GM23338 (cell line): Measurements from ENCODE around the gene ATG16L2. TPM values are rescaled to one million over a fixed set of nuclear protein-coding genes. Genes with fewer than 3 reads are reported as not detected.

Source experiments
- ATAC-seq: fragments of 200-7000 bp; cut with Tn5 transposase; 3 replicates; pipeline ENCODE4 v1.9.1; 2020
- DNase-seq: peaks from one replicate; pipeline ENCODE4 v3.0.0-alpha.2; 2015; ENCODE audit warnings: low spot score
- H2AFZ ChIP-seq: fragments of 200-600 bp; sonication (generic); 2 replicates; pipeline ENCODE4 v1.8.0; 2016; ENCODE audit warnings: antibody characterized with exemption, mild to moderate bottlenecking, moderate library complexity
- H3F3A ChIP-seq: fragments of 200-600 bp; sonication (generic); replicated peaks from 2 replicates; pipeline ENCODE4 v1.8.0; 2017; ENCODE audit warnings: antibody characterized with exemption, mixed run types, low read depth
- H3K27ac ChIP-seq: fragments of 200-600 bp; sonication (generic); 2 replicates; pipeline ENCODE4 v1.6.1; 2016; ENCODE audit warnings: low read depth
- H3K27me3 ChIP-seq: fragments of 200-600 bp; sonication (generic); 2 replicates; pipeline ENCODE4 v1.8.0; 2016; ENCODE audit warnings: mild to moderate bottlenecking, mixed run types, moderate library complexity; ENCODE audit not compliant: insufficient read depth
- H3K36me3 ChIP-seq: fragments of 200-600 bp; sonication (generic); 2 replicates; pipeline ENCODE4 v1.8.0; 2016; ENCODE audit warnings: mild to moderate bottlenecking; ENCODE audit not compliant: insufficient read depth
- H3K4me1 ChIP-seq: fragments of 200-600 bp; sonication (generic); 2 replicates; pipeline ENCODE4 v1.8.0; 2016; ENCODE audit warnings: mild to moderate bottlenecking, moderate library complexity; ENCODE audit not compliant: insufficient read depth
- H3K4me2 ChIP-seq: fragments of 200-600 bp; sonication (generic); 2 replicates; pipeline ENCODE4 v1.7.1; 2017; ENCODE audit warnings: mixed run types
- H3K4me3 ChIP-seq: fragments of 200-600 bp; sonication (generic); 2 replicates; pipeline ENCODE4 v1.6.1; 2016; ENCODE audit warnings: mixed run types
- H3K79me2 ChIP-seq: fragments of 200-600 bp; sonication (generic); replicated peaks from 2 replicates; pipeline ENCODE4 v1.8.0; 2017; ENCODE audit warnings: mild to moderate bottlenecking; ENCODE audit not compliant: insufficient read depth
- H3K9me2 ChIP-seq: fragments of 200-600 bp; sonication (generic); 2 replicates; pipeline ENCODE4 v1.8.0; 2017; ENCODE audit not compliant: insufficient read depth
- H4K20me1 ChIP-seq: fragments of 200-600 bp; sonication (generic); replicated peaks from 2 replicates; pipeline ENCODE4 v1.8.0; 2017; ENCODE audit warnings: mild to moderate bottlenecking; ENCODE audit not compliant: insufficient read depth
- H3K27ac Mint-ChIP-seq: 2 replicates; pipeline ENCODE4 v1.8.0; 2020; ENCODE audit warnings: inconsistent platforms, mild to moderate bottlenecking, moderate library complexity, mixed read lengths
- H3K27me3 Mint-ChIP-seq: 3 replicates; pipeline ENCODE4 v1.8.0; 2022; ENCODE audit warnings: low read depth, mild to moderate bottlenecking, moderate library complexity, mixed read lengths, inconsistent platforms; ENCODE audit not compliant: insufficient read depth, poor library complexity
- H3K36me3 Mint-ChIP-seq: 3 replicates; pipeline ENCODE4 v1.8.0; 2021; ENCODE audit warnings: low read depth, mild to moderate bottlenecking, inconsistent platforms, moderate library complexity, mixed read lengths
- H3K4me1 Mint-ChIP-seq: 3 replicates; pipeline ENCODE4 v1.8.0; 2020; ENCODE audit warnings: mild to moderate bottlenecking, inconsistent platforms, mixed read lengths
- H3K4me3 Mint-ChIP-seq: 3 replicates; pipeline ENCODE4 v1.8.0; 2021; ENCODE audit warnings: moderate library complexity, mild to moderate bottlenecking, inconsistent platforms, mixed read lengths
- H3K9me3 Mint-ChIP-seq: 3 replicates; pipeline ENCODE4 v1.8.0; 2020; ENCODE audit warnings: moderate library complexity, mild to moderate bottlenecking, inconsistent platforms, mixed read lengths
- CREB1 ChIP-seq: fragments of 250-450 bp; sonication (Bioruptor Pico); IDR thresholded peaks from 2 replicates; pipeline ENCODE4 v1.5.0; 2020; ENCODE audit warnings: low read depth, mild to moderate bottlenecking, moderate library complexity
- EZH2 ChIP-seq: fragments of 200-600 bp; sonication (generic); IDR thresholded peaks from one replicate; pipeline ENCODE4 v1.8.0; 2017; ENCODE audit warnings: antibody characterized with exemption, mild to moderate bottlenecking, low read depth; ENCODE audit not compliant: unreplicated experiment
- EZH2phosphoT487 ChIP-seq: fragments of 200-600 bp; sonication (generic); IDR thresholded peaks from one replicate; pipeline ENCODE4 v1.8.1; 2018; ENCODE audit warnings: antibody characterized with exemption; ENCODE audit not compliant: unreplicated experiment
- JUNB ChIP-seq: IDR thresholded peaks from one replicate; pipeline ENCODE4 v1.6.1; 2016; ENCODE audit warnings: antibody characterized with exemption; ENCODE audit not compliant: unreplicated experiment
- NANOG ChIP-seq: IDR thresholded peaks from 2 replicates; pipeline ENCODE4 v1.6.1; 2016; ENCODE audit warnings: antibody characterized with exemption, borderline replicate concordance
- POLR2AphosphoS5 ChIP-seq: IDR thresholded peaks from 2 replicates; pipeline ENCODE4 v1.6.1; 2016; ENCODE audit warnings: antibody characterized with exemption, low read depth
- STAT1 ChIP-seq: IDR thresholded peaks from one replicate; pipeline ENCODE4 v1.6.1; 2016; ENCODE audit warnings: antibody characterized with exemption; ENCODE audit not compliant: unreplicated experiment
- ZNF114 ChIP-seq: fragments of 250-450 bp; sonication (Bioruptor Pico); IDR thresholded peaks from 2 replicates; pipeline ENCODE4 v1.5.0; 2020; ENCODE audit warnings: mild to moderate bottlenecking, moderate library complexity
- ZNF331 ChIP-seq: fragments of 250-450 bp; sonication (Bioruptor Pico); IDR thresholded peaks from 2 replicates; pipeline ENCODE4 v1.5.0; 2020; ENCODE audit warnings: low read depth, mild to moderate bottlenecking, moderate library complexity
- polyA plus RNA-seq: library from polyadenylated mRNA; unstranded; fragments of >200 nt; fragmentation: Nextera tagmentation; extraction: Ambion mirVana; gene quantifications from 2 replicates; pipeline ENCODE4 v1.2.1, GENCODE V29; 2016
- total RNA-seq: library from RNA; depleted of rRNA; stranded (reverse); fragments of >200 nt; shearing (Covaris generic); gene quantifications from 2 replicates; pipeline ENCODE4 v1.2.3, GENCODE V29; 2014
- TF ChIP-seq, protein P1 (sequence below): IDR thresholded peaks from 2 replicates; pipeline ENCODE4 v1.6.1; 2016; ENCODE audit warnings: antibody characterized with exemption
- TF ChIP-seq, protein P2 (sequence below): IDR thresholded peaks from one replicate; pipeline ENCODE4 v1.6.1; 2018; ENCODE audit warnings: antibody characterized with exemption; ENCODE audit not compliant: unreplicated experiment
- TF ChIP-seq, protein P3 (sequence below), 2 experiments: fragments of 200-600 bp in 1 of 2; sonication (generic) in 1 of 2; conservative IDR thresholded peaks; 2 replicates each; pipeline versions ENCODE4 v1.5.1 to v1.6.1; 2016 to 2017; ENCODE audit warnings: antibody characterized with exemption in 2 of 2, low read depth in 2 of 2, mild to moderate bottlenecking in 2 of 2, moderate library complexity in 1 of 2
- TF ChIP-seq, protein P4 (sequence below): fragments of 250-450 bp; sonication (Bioruptor Pico); IDR thresholded peaks from 2 replicates; pipeline ENCODE4 v1.5.0; 2020; ENCODE audit warnings: mild to moderate bottlenecking, moderate library complexity

ATG16L2 gene
- total and polyA plus RNA-seq, 2 experiments from 2014 or later = 9.6 to 24.6 TPM

DNA sequence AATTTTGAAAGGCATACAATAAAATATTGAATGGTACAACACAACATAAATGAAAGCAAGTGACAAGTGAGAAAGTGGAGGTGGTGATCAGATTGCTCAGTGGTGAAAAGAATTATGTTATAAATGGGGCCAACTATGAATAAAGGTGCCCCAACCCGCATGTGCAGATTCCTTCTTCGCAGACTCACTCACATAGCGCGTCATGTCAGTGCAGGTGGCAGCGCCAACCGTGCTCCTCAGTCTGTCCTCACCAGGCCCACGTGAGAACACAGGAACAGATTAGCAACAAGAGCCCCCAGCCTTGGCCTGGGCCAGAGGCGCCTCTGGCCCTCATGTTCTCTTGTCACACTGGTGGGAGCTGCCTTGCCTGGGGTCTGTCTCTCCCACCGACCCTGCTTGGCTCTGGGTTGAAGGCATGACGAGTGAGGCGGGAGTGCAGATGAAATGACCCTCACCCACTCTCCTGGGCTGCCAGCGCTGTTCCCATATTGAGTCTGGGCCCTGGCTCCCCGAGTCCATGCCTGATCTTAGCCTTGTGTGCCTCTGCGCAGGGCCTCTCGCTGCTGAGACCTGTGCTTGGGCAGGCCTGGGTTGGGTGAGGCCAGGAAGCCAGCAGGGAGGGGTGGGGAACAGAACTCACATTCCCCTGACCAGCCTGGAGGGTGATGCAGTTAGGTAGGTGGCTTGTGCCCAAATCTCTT is 6.4 kb downstream of the ATG16L2 start:
- Histone ChIP-seq H3K27me3 (peaks cover 24% of the 10 kb centered on the region), H3K27ac (no peak overlapping the region), H3K9me2 (no peaks in the 10 kb centered on the region), H3K4me3 (peak overlapping the region; percentile 74), H3K36me3 (no peaks in the 10 kb centered on the region), H2AFZ (no peak overlapping the region), H3F3A (0 out of 2 replicates have a peak, but pooled peaks cover 3% of the 10 kb centered on the region), H4K20me1 (no peaks in the 10 kb centered on the region), H3K4me1 (peaks cover 1% of the 10 kb centered on the region; the same call in 1 of the 2 replicates), H3K4me2 (0 out of 2 replicates have a peak overlapping the region, but pooled peaks have one; percentile 94), H3K79me2 (no peaks in the 10 kb centered on the region)
- peak overlapping the region; percentile 67 for H3K4me3 Mint-ChIP-seq
- peaks cover 27% of the 10 kb centered on the region for H3K27me3 Mint-ChIP-seq
- peaks cover 20% of the 10 kb centered on the region for H3K4me1 Mint-ChIP-seq
- no peak overlapping the region for H3K27ac Mint-ChIP-seq
- ATAC-seq (no peak), DNase-seq (no peak)
- TF ChIP-seq, protein P1, sequence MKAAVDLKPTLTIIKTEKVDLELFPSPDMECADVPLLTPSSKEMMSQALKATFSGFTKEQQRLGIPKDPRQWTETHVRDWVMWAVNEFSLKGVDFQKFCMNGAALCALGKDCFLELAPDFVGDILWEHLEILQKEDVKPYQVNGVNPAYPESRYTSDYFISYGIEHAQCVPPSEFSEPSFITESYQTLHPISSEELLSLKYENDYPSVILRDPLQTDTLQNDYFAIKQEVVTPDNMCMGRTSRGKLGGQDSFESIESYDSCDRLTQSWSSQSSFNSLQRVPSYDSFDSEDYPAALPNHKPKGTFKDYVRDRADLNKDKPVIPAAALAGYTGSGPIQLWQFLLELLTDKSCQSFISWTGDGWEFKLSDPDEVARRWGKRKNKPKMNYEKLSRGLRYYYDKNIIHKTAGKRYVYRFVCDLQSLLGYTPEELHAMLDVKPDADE = no peak
- TF ChIP-seq POLR2AphosphoS5 = no peak
- TF ChIP-seq EZH2 = no peak
- TF ChIP-seq EZH2phosphoT487 = no peak
- TF ChIP-seq, protein P2, sequence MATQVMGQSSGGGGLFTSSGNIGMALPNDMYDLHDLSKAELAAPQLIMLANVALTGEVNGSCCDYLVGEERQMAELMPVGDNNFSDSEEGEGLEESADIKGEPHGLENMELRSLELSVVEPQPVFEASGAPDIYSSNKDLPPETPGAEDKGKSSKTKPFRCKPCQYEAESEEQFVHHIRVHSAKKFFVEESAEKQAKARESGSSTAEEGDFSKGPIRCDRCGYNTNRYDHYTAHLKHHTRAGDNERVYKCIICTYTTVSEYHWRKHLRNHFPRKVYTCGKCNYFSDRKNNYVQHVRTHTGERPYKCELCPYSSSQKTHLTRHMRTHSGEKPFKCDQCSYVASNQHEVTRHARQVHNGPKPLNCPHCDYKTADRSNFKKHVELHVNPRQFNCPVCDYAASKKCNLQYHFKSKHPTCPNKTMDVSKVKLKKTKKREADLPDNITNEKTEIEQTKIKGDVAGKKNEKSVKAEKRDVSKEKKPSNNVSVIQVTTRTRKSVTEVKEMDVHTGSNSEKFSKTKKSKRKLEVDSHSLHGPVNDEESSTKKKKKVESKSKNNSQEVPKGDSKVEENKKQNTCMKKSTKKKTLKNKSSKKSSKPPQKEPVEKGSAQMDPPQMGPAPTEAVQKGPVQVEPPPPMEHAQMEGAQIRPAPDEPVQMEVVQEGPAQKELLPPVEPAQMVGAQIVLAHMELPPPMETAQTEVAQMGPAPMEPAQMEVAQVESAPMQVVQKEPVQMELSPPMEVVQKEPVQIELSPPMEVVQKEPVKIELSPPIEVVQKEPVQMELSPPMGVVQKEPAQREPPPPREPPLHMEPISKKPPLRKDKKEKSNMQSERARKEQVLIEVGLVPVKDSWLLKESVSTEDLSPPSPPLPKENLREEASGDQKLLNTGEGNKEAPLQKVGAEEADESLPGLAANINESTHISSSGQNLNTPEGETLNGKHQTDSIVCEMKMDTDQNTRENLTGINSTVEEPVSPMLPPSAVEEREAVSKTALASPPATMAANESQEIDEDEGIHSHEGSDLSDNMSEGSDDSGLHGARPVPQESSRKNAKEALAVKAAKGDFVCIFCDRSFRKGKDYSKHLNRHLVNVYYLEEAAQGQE = no peak
- TF ChIP-seq STAT1 = no peak
- TF ChIP-seq ZNF114 (CRISPR knock-in tag) = no peak
- TF ChIP-seq JUNB = no peak
- TF ChIP-seq NANOG = no peak
- no peak for TF ChIP-seq CREB1 (CRISPR knock-in tag)
- TF ChIP-seq ZNF331 = no peak
- TF ChIP-seq, protein P3, sequence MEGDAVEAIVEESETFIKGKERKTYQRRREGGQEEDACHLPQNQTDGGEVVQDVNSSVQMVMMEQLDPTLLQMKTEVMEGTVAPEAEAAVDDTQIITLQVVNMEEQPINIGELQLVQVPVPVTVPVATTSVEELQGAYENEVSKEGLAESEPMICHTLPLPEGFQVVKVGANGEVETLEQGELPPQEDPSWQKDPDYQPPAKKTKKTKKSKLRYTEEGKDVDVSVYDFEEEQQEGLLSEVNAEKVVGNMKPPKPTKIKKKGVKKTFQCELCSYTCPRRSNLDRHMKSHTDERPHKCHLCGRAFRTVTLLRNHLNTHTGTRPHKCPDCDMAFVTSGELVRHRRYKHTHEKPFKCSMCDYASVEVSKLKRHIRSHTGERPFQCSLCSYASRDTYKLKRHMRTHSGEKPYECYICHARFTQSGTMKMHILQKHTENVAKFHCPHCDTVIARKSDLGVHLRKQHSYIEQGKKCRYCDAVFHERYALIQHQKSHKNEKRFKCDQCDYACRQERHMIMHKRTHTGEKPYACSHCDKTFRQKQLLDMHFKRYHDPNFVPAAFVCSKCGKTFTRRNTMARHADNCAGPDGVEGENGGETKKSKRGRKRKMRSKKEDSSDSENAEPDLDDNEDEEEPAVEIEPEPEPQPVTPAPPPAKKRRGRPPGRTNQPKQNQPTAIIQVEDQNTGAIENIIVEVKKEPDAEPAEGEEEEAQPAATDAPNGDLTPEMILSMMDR (conservative IDR thresholded peaks at IDR 0.05; ENCODE audit: low read depth in 2 of 2) = no peak
- TF ChIP-seq, protein P4, sequence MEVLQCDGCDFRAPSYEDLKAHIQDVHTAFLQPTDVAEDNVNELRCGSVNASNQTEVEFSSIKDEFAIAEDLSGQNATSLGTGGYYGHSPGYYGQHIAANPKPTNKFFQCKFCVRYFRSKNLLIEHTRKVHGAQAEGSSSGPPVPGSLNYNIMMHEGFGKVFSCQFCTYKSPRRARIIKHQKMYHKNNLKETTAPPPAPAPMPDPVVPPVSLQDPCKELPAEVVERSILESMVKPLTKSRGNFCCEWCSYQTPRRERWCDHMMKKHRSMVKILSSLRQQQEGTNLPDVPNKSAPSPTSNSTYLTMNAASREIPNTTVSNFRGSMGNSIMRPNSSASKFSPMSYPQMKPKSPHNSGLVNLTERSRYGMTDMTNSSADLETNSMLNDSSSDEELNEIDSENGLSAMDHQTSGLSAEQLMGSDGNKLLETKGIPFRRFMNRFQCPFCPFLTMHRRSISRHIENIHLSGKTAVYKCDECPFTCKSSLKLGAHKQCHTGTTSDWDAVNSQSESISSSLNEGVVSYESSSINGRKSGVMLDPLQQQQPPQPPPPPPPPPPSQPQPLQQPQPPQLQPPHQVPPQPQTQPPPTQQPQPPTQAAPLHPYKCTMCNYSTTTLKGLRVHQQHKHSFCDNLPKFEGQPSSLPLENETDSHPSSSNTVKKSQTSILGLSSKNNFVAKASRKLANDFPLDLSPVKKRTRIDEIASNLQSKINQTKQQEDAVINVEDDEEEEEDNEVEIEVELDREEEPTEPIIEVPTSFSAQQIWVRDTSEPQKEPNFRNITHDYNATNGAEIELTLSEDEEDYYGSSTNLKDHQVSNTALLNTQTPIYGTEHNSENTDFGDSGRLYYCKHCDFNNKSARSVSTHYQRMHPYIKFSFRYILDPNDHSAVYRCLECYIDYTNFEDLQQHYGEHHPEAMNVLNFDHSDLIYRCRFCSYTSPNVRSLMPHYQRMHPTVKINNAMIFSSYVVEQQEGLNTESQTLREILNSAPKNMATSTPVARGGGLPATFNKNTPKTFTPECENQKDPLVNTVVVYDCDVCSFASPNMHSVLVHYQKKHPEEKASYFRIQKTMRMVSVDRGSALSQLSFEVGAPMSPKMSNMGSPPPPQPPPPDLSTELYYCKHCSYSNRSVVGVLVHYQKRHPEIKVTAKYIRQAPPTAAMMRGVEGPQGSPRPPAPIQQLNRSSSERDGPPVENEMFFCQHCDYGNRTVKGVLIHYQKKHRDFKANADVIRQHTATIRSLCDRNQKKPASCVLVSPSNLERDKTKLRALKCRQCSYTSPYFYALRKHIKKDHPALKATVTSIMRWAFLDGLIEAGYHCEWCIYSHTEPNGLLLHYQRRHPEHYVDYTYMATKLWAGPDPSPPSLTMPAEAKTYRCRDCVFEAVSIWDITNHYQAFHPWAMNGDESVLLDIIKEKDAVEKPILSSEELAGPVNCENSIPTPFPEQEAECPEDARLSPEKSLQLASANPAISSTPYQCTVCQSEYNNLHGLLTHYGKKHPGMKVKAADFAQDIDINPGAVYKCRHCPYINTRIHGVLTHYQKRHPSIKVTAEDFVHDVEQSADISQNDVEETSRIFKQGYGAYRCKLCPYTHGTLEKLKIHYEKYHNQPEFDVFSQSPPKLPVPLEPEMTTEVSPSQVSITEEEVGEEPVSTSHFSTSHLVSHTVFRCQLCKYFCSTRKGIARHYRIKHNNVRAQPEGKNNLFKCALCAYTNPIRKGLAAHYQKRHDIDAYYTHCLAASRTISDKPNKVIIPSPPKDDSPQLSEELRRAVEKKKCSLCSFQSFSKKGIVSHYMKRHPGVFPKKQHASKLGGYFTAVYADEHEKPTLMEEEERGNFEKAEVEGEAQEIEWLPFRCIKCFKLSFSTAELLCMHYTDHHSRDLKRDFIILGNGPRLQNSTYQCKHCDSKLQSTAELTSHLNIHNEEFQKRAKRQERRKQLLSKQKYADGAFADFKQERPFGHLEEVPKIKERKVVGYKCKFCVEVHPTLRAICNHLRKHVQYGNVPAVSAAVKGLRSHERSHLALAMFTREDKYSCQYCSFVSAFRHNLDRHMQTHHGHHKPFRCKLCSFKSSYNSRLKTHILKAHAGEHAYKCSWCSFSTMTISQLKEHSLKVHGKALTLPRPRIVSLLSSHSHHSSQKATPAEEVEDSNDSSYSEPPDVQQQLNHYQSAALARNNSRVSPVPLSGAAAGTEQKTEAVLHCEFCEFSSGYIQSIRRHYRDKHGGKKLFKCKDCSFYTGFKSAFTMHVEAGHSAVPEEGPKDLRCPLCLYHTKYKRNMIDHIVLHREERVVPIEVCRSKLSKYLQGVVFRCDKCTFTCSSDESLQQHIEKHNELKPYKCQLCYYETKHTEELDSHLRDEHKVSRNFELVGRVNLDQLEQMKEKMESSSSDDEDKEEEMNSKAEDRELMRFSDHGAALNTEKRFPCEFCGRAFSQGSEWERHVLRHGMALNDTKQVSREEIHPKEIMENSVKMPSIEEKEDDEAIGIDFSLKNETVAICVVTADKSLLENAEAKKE (CRISPR knock-in tag) = no peak
- no peaks in the 10 kb centered on the region; the same call in 2 of the 3 replicates for H3K9me3 Mint-ChIP-seq
- peaks cover 6% of the 10 kb centered on the region; the same call in 1 of the 3 replicates for H3K36me3 Mint-ChIP-seq
